A549 (cell line): Measurements from ENCODE around the gene SUPT4H1.

Experiments used
- RAD21 ChIP-seq, 2 experiments: fragments of >200 bp in 1 of 2; sonication (Bioruptor Twin) in 1 of 2; formaldehyde crosslinking in 1 of 2; IDR thresholded peaks in 1 of 2; conservative IDR thresholded peaks in 1 of 2; 2 replicates in 1 of 2; 3 replicates in 1 of 2; pipeline ENCODE4 v1.6.1; 2012 to 2018; ENCODE audit warnings: inconsistent platforms in 1 of 2
- RNF2 ChIP-seq: fragments of 200-600 bp; sonication (generic); IDR thresholded peaks from 2 replicates; pipeline ENCODE4 v1.6.1; 2016; ENCODE audit warnings: low read depth, mild to moderate bottlenecking, antibody characterized with exemption, moderate library complexity, borderline replicate concordance
- ZSCAN20 ChIP-seq: fragments of 250-450 bp; sonication (Bioruptor Pico); IDR thresholded peaks from 2 replicates; pipeline ENCODE4 v1.8.0; 2022; ENCODE audit warnings: mild to moderate bottlenecking, moderate library complexity
- TF ChIP-seq, protein P1 (sequence below): fragments of >200 bp; sonication (Bioruptor Twin); formaldehyde crosslinking; IDR thresholded peaks from 3 replicates; pipeline ENCODE4 v1.5.1; 2016

DNA sequence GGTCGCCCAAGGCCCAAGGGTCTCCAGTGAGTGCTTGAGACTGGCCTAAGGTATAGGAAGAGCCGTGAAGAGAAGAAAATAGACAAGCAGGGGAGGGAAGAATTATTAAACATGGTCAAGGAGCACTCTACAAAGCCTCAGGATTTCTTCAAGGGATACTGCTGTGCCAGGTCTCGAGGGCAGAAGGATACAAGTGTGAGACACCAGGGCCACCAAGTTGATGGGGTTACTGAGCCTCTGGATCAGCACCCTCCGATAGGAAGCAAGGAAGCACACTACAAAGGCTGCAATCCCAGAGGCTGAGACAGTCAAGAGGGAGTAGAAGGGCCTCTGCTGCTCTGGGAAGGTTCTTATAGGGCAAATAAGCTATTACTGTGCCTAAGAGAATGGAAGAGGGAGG is 6.5 kb downstream of the SUPT4H1 start:
- no peak for TF ChIP-seq RNF2
- TF ChIP-seq, protein P1, sequence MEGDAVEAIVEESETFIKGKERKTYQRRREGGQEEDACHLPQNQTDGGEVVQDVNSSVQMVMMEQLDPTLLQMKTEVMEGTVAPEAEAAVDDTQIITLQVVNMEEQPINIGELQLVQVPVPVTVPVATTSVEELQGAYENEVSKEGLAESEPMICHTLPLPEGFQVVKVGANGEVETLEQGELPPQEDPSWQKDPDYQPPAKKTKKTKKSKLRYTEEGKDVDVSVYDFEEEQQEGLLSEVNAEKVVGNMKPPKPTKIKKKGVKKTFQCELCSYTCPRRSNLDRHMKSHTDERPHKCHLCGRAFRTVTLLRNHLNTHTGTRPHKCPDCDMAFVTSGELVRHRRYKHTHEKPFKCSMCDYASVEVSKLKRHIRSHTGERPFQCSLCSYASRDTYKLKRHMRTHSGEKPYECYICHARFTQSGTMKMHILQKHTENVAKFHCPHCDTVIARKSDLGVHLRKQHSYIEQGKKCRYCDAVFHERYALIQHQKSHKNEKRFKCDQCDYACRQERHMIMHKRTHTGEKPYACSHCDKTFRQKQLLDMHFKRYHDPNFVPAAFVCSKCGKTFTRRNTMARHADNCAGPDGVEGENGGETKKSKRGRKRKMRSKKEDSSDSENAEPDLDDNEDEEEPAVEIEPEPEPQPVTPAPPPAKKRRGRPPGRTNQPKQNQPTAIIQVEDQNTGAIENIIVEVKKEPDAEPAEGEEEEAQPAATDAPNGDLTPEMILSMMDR: no peak
- no peak for TF ChIP-seq ZSCAN20
- no peak for TF ChIP-seq RAD21 (conservative IDR thresholded peaks at IDR 0.05 in 1 of 2, IDR thresholded peaks at IDR 0.05 in 1 of 2)
